ENCODE results near the gene MOBP. TPM values are rescaled to one million over a fixed set of nuclear protein-coding genes. Genes with fewer than 3 reads are reported as not detected.

MOBP gene
- total RNA-seq, 4 donors from 2014 or later: 0.20 to 2.5 (median 0.87) TPM; not detected in 1

GRCh38 chr3:39499651-39500273 is 32.3 kb downstream of the MOBP start:
- TF ChIP-seq CTCF (IDR thresholded peaks at IDR 0.05): no peak
- no peak for TF ChIP-seq POLR2A (IDR thresholded peaks at IDR 0.05)
- TF ChIP-seq EP300 (IDR thresholded peaks at IDR 0.05): no peak
- H3K27me3 ChIP-seq: peaks cover 0 to 14% of the 10 kb centered on the region in 2 donors
- no peaks in the 10 kb centered on the region for H3K4me1 ChIP-seq
- no peaks in the 10 kb centered on the region for H3K36me3 ChIP-seq
- no peak for DNase-seq (ENCODE audit: low spot score in 2 of 2)
- no peak overlapping the region for H3K4me3 ChIP-seq
- 48 to 71% methylated on average over 2 of the region's 2 CpGs for WGBS, 2 donors
- no peak overlapping the region for H3K27ac ChIP-seq
- no peaks in the 10 kb centered on the region for H3K9me3 ChIP-seq

GRCh38 chr3:39501059-39501458 is 33.6 kb downstream of the MOBP start:
- Histone ChIP-seq H3K9me3 (no peaks in the 10 kb centered on the region), H3K36me3 (no peaks in the 10 kb centered on the region), H3K27ac (no peak overlapping the region), H3K4me3 (no peak overlapping the region), H3K4me1 (no peaks in the 10 kb centered on the region), H3K27me3 (peaks cover 0 to 14% of the 10 kb centered on the region in 2 donors)
- TF ChIP-seq POLR2A (IDR thresholded peaks at IDR 0.05) (no peak), CTCF (IDR thresholded peaks at IDR 0.05) (no peak), EP300 (IDR thresholded peaks at IDR 0.05) (no peak)
- WGBS, 2 donors: 74 to 82% methylated on average over 3 of the region's 3 CpGs
- no peak for DNase-seq (ENCODE audit: low spot score in 2 of 2)

GRCh38 chr3:39501968-39502837 is 34.7 kb downstream of the MOBP start:
- H3K4me3 ChIP-seq: peak overlapping the region in 1 of 4 donors; percentile 17
- H3K36me3 ChIP-seq: no peaks in the 10 kb centered on the region
- peaks cover 0 to 14% of the 10 kb centered on the region in 2 donors for H3K27me3 ChIP-seq
- no peaks in the 10 kb centered on the region for H3K4me1 ChIP-seq
- no peaks in the 10 kb centered on the region for H3K9me3 ChIP-seq
- no peak for DNase-seq (ENCODE audit: low spot score in 2 of 2)
- no peak overlapping the region for H3K27ac ChIP-seq
- TF ChIP-seq CTCF (IDR thresholded peaks at IDR 0.05) (no peak), EP300 (IDR thresholded peaks at IDR 0.05) (no peak), POLR2A (IDR thresholded peaks at IDR 0.05) (no peak)
- 5 to 46% methylated on average over 48 to 52 of the region's 53 CpGs for WGBS, 2 donors

GRCh38 chr3:39502838-39503145 is 35.3 kb downstream of the MOBP start:
- 31 to 58% methylated on average over 3 to 4 of the region's 4 CpGs for WGBS, 2 donors
- no peak overlapping the region for H3K27ac ChIP-seq
- H3K9me3 ChIP-seq: no peaks in the 10 kb centered on the region
- H3K27me3 ChIP-seq: peaks cover 0 to 14% of the 10 kb centered on the region in 2 donors
- H3K4me3 ChIP-seq: peak overlapping the region in 1 of 4 donors; percentile 17
- TF ChIP-seq CTCF (IDR thresholded peaks at IDR 0.05): no peak
- no peak for TF ChIP-seq EP300 (IDR thresholded peaks at IDR 0.05)
- no peaks in the 10 kb centered on the region for H3K4me1 ChIP-seq
- DNase-seq (ENCODE audit: low spot score in 2 of 2): no peak
- no peaks in the 10 kb centered on the region for H3K36me3 ChIP-seq
